HFF-Myc (cell line): ENCODE data around the gene ZC3H12C.

ENCODE experiments used
- DNase-seq: peaks from one replicate; pipeline ENCODE4 v3.0.0-alpha.2; 2011; ENCODE audit warnings: low read depth; ENCODE audit errors: extremely low read depth
- H3K4me3 ChIP-seq: replicated peaks from 2 replicates; pipeline ENCODE4 v1.5.1; 2011; ENCODE audit warnings: low read depth, mild to moderate bottlenecking, control low read depth, low read length
- TF ChIP-seq, protein P1 (sequence below): IDR thresholded peaks from 2 replicates; pipeline ENCODE4 v1.5.1; 2012; ENCODE audit warnings: mild to moderate bottlenecking, low read depth, low read length, control low read depth; ENCODE audit errors: missing control alignments

ZC3H12C gene

DNA sequence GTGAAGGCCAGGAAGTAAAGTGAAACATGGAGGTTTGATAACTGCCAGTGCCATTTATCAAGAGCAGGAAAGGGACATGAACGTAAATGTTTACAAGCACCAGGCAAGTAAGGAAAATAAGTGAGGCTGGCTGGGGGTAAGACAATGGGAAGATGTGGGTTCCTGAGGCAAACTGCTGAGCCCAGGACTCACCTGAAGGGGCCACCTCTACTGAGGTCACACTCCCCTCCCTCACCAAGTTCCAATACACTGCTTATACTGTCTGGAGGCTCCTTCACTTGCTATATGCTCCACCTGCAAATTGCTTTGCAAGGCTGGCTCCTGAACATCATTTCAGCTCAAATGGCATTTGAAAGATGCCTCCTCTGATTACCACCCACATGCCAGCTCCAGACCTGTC lies 10.3 kb upstream of the ZC3H12C start:
- H3K4me3 ChIP-seq = no peak overlapping the region
- no peak for DNase-seq
- TF ChIP-seq, protein P1, sequence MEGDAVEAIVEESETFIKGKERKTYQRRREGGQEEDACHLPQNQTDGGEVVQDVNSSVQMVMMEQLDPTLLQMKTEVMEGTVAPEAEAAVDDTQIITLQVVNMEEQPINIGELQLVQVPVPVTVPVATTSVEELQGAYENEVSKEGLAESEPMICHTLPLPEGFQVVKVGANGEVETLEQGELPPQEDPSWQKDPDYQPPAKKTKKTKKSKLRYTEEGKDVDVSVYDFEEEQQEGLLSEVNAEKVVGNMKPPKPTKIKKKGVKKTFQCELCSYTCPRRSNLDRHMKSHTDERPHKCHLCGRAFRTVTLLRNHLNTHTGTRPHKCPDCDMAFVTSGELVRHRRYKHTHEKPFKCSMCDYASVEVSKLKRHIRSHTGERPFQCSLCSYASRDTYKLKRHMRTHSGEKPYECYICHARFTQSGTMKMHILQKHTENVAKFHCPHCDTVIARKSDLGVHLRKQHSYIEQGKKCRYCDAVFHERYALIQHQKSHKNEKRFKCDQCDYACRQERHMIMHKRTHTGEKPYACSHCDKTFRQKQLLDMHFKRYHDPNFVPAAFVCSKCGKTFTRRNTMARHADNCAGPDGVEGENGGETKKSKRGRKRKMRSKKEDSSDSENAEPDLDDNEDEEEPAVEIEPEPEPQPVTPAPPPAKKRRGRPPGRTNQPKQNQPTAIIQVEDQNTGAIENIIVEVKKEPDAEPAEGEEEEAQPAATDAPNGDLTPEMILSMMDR = no peak

DNA sequence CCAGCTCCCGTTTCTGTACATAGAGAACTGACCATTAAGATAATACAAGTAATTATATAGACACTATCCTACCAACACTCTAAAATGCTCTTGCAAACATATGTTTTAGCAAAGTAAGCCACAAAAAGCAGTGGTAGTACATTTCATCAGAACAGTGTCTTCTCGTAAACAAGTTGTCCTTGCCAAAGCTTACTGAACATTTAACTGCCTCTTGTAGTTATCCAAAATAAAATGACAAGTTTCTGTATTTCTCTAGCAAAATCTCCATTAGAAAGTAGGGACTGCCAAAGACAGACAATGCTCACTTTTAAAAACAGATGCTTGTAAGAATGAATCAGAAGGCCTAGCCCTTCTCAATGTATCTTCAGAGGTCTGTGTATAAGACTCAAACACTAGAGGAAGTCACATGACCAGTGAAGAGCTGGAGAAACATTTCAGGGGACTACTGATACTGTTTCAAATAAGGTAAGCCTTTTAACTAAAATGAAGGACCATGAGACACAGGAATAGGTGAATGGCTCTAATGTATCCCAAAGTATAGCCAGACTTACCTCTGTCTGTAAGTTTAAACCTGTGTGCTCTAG lies 7.8 kb upstream of the ZC3H12C start:
- TF ChIP-seq, protein P1 = no peak
- no peak overlapping the region for H3K4me3 ChIP-seq
- no peak for DNase-seq

DNA sequence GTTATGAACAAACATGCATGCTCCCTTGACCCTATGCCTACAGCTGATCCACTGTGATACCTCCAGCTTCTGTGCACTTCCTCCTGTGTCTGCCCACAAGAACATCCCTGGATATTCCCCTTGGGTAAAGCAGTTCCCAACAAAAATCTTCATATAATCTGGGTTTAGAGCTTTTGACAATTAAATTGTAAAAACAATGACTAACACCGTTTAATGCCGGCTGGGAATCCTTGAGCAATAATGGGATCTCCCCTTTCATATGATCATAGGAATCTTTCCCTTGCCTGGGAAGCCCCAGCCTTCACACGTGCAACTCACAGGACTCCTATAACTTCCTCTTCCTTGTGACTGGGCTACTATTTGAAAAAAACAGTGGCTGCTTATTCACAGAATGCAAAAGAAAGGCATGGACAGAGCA lies 6.3 kb upstream of the ZC3H12C start:
- TF ChIP-seq, protein P1 = no peak
- no peak overlapping the region for H3K4me3 ChIP-seq
- no peak for DNase-seq

DNA sequence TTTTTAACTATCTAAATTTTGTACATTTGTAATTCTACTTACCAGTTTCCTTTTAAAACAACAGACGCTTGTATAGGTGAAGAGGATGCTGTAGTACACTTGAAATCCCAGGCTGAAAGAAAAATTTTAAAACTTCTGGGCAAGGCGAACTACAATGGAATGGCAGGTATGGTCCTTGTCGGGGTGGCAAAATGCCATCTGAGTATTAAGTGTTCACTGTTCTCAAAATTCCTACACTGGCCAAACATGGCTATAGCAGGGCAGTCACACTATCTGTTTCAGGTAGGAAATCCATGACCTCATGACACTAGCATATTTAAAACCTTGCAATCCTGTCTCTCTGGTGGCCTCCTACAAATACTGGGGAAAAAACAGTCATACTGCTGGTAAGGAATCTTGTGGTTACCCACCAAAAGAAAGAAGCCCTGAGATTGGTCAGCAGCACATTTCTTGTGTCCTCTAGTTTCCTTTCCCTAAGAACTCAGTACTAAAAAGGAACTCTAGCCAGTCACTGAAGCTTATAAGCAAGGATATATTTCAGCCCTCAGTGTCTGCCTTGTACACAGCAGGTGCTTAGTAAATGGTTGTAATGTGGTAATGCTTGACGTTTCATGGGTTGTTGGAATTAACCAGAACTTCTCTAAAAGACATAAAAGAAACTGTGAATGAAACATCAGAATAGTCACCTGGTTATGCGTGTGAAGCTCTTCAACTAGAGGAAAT lies 5.2 kb upstream of the ZC3H12C start:
- no peak for DNase-seq
- H3K4me3 ChIP-seq = no peak overlapping the region
- TF ChIP-seq, protein P1 = no peak

DNA sequence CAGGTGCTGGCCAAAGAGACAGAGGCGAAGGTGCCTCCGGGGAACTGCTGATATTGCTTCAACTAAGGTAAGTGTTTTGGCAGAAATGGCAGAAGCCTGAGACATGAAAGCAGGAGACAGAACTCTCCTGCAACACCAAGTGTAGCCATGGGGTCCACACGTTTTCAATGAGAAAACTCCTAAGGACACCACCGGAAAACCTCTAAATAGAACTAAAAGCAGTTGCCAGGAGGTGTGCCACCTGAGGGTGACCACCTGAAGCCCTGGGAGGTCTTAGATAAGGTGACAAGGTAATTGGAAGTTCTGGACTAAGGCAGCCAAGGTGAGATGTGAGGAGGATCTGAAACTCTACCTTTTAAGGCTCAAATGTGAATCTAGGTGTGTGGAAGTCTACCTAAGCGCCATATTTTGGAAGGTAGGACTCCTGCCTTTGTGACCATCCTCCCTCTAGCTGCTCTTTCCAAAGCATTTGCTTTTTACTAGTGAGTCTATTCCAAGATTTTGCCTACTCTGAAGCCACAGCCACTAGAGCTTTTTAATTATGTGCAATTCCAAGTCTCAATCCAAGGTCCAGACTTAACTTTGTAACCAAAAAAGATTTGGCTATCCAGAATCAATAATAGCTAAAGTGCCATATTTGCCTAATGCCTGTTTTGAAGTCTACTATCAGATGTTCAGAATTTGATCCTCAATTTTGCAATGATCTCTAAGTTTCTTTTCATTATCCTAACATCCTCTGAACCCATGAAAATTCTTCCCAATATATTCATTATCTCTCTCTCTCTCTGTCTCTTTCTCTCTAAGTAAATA lies 4.5 kb upstream of the ZC3H12C start:
- H3K4me3 ChIP-seq = no peak overlapping the region
- DNase-seq = no peak
- TF ChIP-seq, protein P1 = no peak

DNA sequence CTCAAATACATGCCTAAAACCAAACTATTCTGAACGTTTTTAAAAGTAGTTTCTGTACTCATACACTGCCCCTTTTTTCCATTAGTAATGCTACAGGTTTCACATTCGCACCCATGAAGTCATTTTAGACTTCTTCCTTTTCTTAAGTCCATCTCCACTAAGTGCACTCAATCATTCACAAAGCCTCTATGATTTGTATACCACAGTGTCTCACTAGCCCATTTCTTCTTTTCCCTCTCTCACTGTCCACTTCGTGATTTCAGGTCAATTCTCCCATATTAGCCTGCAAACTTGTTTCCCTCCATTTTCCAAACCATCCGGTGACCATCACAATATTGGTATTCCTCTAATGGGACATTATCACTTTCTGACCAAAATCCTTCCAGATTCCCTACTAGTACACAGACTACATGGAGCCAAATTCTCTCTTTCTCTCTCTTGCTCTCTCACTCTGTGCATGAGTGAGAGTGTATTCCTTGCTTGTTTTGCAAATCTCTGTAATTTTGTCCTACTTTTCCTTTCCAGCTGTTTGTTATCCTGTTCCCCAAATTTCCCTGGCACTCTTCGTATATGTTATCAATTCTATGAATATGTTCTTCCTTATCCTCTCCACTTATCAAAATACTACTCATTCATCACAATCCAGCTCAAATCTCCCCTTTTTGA lies 3.4 kb upstream of the ZC3H12C start:
- TF ChIP-seq, protein P1 = no peak

More for the DNA sequence above, 3.4 kb upstream of the ZC3H12C start:
- no peak for DNase-seq
- no peak overlapping the region for H3K4me3 ChIP-seq
